HEK293 (cell line): Measurements from ENCODE around the gene EGR1.

ENCODE experiments used
- CTCF ChIA-PET: fragments of 350-600 bp; formaldehyde crosslinking; extraction: SDS; loops from one replicate; lab custom pipeline; 2021; ENCODE audit warnings: antibody characterized with exemption; lab: Yijun Ruan, JAX
- POLR2A ChIA-PET: fragments of 300-600 bp; formaldehyde crosslinking; extraction: SDS; loops from one replicate; lab custom pipeline; 2020; ENCODE audit warnings: antibody characterized with exemption, inconsistent platforms; lab: Yijun Ruan, JAX
- H3K27ac ChIP-seq: fragments of 200-500 bp; sonication (Bioruptor generic); 2 replicates; pipeline ENCODE4 v1.5.1; 2014; ENCODE audit warnings: low read depth, low read length, control low read depth, inconsistent platforms; ENCODE audit errors: extremely low read depth
- H3K36me3 ChIP-seq, 2 experiments: fragments of 200-500 bp in 1 of 2; sonication (Bioruptor generic) in 1 of 2; 1 replicate in 1 of 2; 2 replicates in 1 of 2; pipeline ENCODE4 v1.5.1; 2014 to 2017; ENCODE audit warnings: inconsistent platforms in 2 of 2, low read length in 2 of 2; ENCODE audit not compliant: control insufficient read depth in 2 of 2, insufficient read depth in 1 of 2
- H3K4me1 ChIP-seq: fragments of 200-500 bp; sonication (Bioruptor generic); 2 replicates; pipeline ENCODE4 v1.5.1; 2014; ENCODE audit warnings: mild to moderate bottlenecking, low read length, inconsistent platforms; ENCODE audit not compliant: control insufficient read depth, insufficient read depth
- H3K4me3 ChIP-seq: 2 replicates; pipeline ENCODE4 v1.5.1; 2011; ENCODE audit warnings: low read depth, mild to moderate bottlenecking, control low read depth, low read length, moderate library complexity
- H3K9me3 ChIP-seq: fragments of 200-500 bp; sonication (Bioruptor generic); 2 replicates; pipeline ENCODE4 v1.5.1; 2014; ENCODE audit warnings: low read depth, low read length, inconsistent platforms; ENCODE audit not compliant: control insufficient read depth, insufficient read depth
- GLI2 ChIP-seq: fragments of 450-650 bp; formaldehyde crosslinking; IDR thresholded peaks from 2 replicates; pipeline ENCODE4; 2017; ENCODE audit warnings: missing biosample characterization, missing genetic modification characterization, low read depth, borderline replicate concordance
- IKZF3 ChIP-seq: fragments of 450-650 bp; IDR thresholded peaks from 2 replicates; pipeline ENCODE4 v1.5.0; 2018; ENCODE audit warnings: missing biosample characterization, mild to moderate bottlenecking, missing genetic modification characterization, moderate library complexity
- KLF16 ChIP-seq: fragments of 450-650 bp; formaldehyde crosslinking; IDR thresholded peaks from 2 replicates; pipeline ENCODE4 v1.5.1; 2017; ENCODE audit warnings: missing biosample characterization, missing genetic modification characterization
- MZF1 ChIP-seq: fragments of 450-650 bp; formaldehyde crosslinking; IDR thresholded peaks from 2 replicates; pipeline ENCODE4 v1.5.1; 2017; ENCODE audit warnings: missing biosample characterization, missing genetic modification characterization, borderline replicate concordance
- SCRT1 ChIP-seq: fragments of 450-650 bp; formaldehyde crosslinking; IDR thresholded peaks from 2 replicates; pipeline ENCODE4 v1.5.1; 2016; ENCODE audit warnings: missing biosample characterization, missing genetic modification characterization, borderline replicate concordance
- SCRT2 ChIP-seq: fragments of 450-650 bp; formaldehyde crosslinking; IDR thresholded peaks from 2 replicates; pipeline ENCODE4 v1.5.1; 2016; ENCODE audit warnings: missing biosample characterization, missing genetic modification characterization
- SP3 ChIP-seq: fragments of 450-650 bp; formaldehyde crosslinking; IDR thresholded peaks from 2 replicates; pipeline ENCODE4 v1.5.1; 2016; ENCODE audit warnings: missing biosample characterization, missing genetic modification characterization
- ZBTB17 ChIP-seq: fragments of 450-650 bp; formaldehyde crosslinking; IDR thresholded peaks from 2 replicates; pipeline ENCODE4 v1.5.1; 2016; ENCODE audit warnings: missing biosample characterization, missing genetic modification characterization
- ZBTB7A ChIP-seq: fragments of 450-650 bp; formaldehyde crosslinking; IDR thresholded peaks from 2 replicates; pipeline ENCODE4 v1.5.1; 2016; ENCODE audit warnings: low read depth, missing biosample characterization, missing genetic modification characterization
- ZEB2 ChIP-seq: fragments of 450-650 bp; formaldehyde crosslinking; IDR thresholded peaks from 2 replicates; pipeline ENCODE4 v1.5.1; 2016; ENCODE audit warnings: missing biosample characterization, missing genetic modification characterization
- ZIC2 ChIP-seq: fragments of 450-650 bp; formaldehyde crosslinking; IDR thresholded peaks from 2 replicates; pipeline ENCODE4 v1.5.1; 2016; ENCODE audit warnings: missing biosample characterization, missing genetic modification characterization
- ZNF112 ChIP-seq: fragments of 450-650 bp; formaldehyde crosslinking; IDR thresholded peaks from 2 replicates; pipeline ENCODE4 v1.5.0; 2017; ENCODE audit warnings: missing biosample characterization, missing genetic modification characterization
- ZNF138 ChIP-seq: fragments of 450-650 bp; formaldehyde crosslinking; IDR thresholded peaks from 2 replicates; pipeline ENCODE4 v1.5.1; 2016; ENCODE audit warnings: missing biosample characterization, missing genetic modification characterization, borderline replicate concordance
- ZNF140 ChIP-seq: fragments of 450-650 bp; formaldehyde crosslinking; IDR thresholded peaks from 2 replicates; pipeline ENCODE4 v1.5.1; 2016; ENCODE audit warnings: missing biosample characterization, missing genetic modification characterization
- ZNF211 ChIP-seq: fragments of 450-650 bp; formaldehyde crosslinking; IDR thresholded peaks from 2 replicates; pipeline ENCODE4 v1.5.1; 2016; ENCODE audit warnings: low read depth, missing biosample characterization, missing genetic modification characterization
- ZNF221 ChIP-seq: fragments of 450-650 bp; formaldehyde crosslinking; IDR thresholded peaks from 2 replicates; pipeline ENCODE4 v1.5.1; 2017; ENCODE audit warnings: missing biosample characterization, missing genetic modification characterization, borderline replicate concordance
- ZNF292 ChIP-seq: fragments of 450-650 bp; formaldehyde crosslinking; IDR thresholded peaks from 2 replicates; pipeline ENCODE4 v1.5.1; 2016; ENCODE audit warnings: low read depth, missing biosample characterization, missing genetic modification characterization, borderline replicate concordance
- ZNF621 ChIP-seq: fragments of 450-650 bp; formaldehyde crosslinking; IDR thresholded peaks from 2 replicates; pipeline ENCODE4 v1.5.1; 2017; ENCODE audit warnings: missing biosample characterization, missing genetic modification characterization
- TF ChIP-seq, protein P1 (sequence below): fragments of 450-650 bp; formaldehyde crosslinking; IDR thresholded peaks from 2 replicates; pipeline ENCODE4 v1.5.1; 2016; ENCODE audit warnings: missing biosample characterization, missing genetic modification characterization
- TF ChIP-seq, protein P2 (sequence below): fragments of 450-650 bp; formaldehyde crosslinking; IDR thresholded peaks from 2 replicates; pipeline ENCODE4 v1.5.1; 2016; ENCODE audit warnings: missing biosample characterization, missing genetic modification characterization
- TF ChIP-seq, protein P3 (sequence below): fragments of 450-650 bp; formaldehyde crosslinking; IDR thresholded peaks from 2 replicates; pipeline ENCODE4 v1.5.1; 2016; ENCODE audit warnings: missing biosample characterization, missing genetic modification characterization
- TF ChIP-seq, protein P4 (sequence below): fragments of 450-650 bp; formaldehyde crosslinking; conservative IDR thresholded peaks from 2 replicates; pipeline ENCODE4 v1.5.1; 2016; ENCODE audit warnings: low read depth, missing biosample characterization, missing genetic modification characterization

The EGR1 gene

DNA sequence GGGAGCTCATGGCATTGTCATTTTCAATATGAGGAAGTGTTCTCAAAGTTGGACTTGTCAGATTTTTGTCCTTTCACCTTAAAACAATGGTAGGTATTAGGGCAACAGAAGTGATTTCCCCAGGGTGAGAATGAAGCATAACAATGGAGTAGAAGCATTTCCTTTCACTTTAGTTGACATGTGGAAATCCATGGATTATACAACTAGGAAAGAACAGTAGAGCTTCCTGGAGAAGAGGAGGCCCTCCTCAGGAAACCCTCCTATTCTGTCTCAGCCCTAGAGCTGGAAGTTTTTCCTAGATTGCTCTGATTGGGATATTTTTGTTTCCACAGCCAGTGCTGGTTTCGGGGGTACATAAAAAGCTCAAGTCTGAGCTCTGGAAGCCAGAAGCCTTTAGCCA lies 40.2 kb upstream of the EGR1 start (continued):
- no peak for TF ChIP-seq ZNF112
- TF ChIP-seq GLI2 (tag by site-specific recombination) = no peak
- no peak for TF ChIP-seq ZNF211 (tag by site-specific recombination)
- TF ChIP-seq, protein P1, sequence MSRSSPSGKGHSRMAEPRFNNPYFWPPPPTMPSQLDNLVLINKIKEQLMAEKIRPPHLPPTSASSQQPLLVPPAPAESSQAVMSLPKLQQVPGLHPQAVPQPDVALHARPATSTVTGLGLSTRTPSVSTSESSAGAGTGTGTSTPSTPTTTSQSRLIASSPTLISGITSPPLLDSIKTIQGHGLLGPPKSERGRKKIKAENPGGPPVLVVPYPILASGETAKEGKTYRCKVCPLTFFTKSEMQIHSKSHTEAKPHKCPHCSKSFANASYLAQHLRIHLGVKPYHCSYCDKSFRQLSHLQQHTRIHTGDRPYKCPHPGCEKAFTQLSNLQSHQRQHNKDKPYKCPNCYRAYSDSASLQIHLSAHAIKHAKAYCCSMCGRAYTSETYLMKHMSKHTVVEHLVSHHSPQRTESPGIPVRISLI (tag by site-specific recombination) = no peak

DNA sequence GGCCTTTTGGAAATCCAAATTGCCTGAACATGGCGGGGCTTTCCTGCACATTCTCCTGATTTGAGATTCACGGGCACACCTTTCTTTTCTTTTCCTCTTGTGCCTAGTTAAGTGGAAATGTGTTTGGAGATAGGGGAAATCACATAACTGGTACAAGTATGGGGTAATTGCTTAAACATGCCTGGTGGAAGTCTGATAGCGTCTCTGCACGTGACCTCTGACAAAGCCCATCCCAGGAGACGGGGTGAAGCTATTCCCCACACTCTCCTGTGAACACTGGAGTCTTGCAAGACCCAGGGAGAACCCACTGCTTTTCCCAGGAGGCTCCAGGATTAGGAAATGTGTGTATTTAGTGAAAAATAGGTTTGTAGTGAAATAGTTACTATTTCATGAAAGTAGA lies 29.3 kb upstream of the EGR1 start:
- Histone ChIP-seq H3K27ac (no peak overlapping the region), H3K9me3 (no peaks in the 10 kb centered on the region), H3K36me3 (peaks cover 37 to 63% of the 10 kb centered on the region in 2 experiments), H3K4me3 (no peak overlapping the region), H3K4me1 (peaks cover 8% of the 10 kb centered on the region; the same call in 1 of the 2 replicates)
- POLR2A ChIA-PET = no interaction called here
- TF ChIP-seq, protein P2, sequence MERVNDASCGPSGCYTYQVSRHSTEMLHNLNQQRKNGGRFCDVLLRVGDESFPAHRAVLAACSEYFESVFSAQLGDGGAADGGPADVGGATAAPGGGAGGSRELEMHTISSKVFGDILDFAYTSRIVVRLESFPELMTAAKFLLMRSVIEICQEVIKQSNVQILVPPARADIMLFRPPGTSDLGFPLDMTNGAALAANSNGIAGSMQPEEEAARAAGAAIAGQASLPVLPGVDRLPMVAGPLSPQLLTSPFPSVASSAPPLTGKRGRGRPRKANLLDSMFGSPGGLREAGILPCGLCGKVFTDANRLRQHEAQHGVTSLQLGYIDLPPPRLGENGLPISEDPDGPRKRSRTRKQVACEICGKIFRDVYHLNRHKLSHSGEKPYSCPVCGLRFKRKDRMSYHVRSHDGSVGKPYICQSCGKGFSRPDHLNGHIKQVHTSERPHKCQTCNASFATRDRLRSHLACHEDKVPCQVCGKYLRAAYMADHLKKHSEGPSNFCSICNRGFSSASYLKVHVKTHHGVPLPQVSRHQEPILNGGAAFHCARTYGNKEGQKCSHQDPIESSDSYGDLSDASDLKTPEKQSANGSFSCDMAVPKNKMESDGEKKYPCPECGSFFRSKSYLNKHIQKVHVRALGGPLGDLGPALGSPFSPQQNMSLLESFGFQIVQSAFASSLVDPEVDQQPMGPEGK (tag by site-specific recombination) = no peak
- TF ChIP-seq IKZF3 (tag by site-specific recombination) = no peak
- TF ChIP-seq ZNF140 (tag by site-specific recombination) = no peak
- no peak for TF ChIP-seq ZNF221 (tag by site-specific recombination)
- TF ChIP-seq MZF1 (tag by site-specific recombination) = no peak
- no peak for TF ChIP-seq KLF16
- TF ChIP-seq, protein P3, sequence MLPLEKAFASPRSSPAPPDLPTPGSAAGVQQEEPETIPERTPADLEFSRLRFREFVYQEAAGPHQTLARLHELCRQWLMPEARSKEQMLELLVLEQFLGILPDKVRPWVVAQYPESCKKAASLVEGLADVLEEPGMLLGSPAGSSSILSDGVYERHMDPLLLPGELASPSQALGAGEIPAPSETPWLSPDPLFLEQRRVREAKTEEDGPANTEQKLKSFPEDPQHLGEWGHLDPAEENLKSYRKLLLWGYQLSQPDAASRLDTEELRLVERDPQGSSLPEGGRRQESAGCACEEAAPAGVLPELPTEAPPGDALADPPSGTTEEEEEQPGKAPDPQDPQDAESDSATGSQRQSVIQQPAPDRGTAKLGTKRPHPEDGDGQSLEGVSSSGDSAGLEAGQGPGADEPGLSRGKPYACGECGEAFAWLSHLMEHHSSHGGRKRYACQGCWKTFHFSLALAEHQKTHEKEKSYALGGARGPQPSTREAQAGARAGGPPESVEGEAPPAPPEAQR (tag by site-specific recombination) = no peak
- CTCF ChIA-PET = interaction anchor here (0.9 to 2.3 kb wide), 2 partner anchors 83 to 84 kb away, joined by 3 to 10 read pairs; partner anchors contain the start of gene KDM3B

DNA sequence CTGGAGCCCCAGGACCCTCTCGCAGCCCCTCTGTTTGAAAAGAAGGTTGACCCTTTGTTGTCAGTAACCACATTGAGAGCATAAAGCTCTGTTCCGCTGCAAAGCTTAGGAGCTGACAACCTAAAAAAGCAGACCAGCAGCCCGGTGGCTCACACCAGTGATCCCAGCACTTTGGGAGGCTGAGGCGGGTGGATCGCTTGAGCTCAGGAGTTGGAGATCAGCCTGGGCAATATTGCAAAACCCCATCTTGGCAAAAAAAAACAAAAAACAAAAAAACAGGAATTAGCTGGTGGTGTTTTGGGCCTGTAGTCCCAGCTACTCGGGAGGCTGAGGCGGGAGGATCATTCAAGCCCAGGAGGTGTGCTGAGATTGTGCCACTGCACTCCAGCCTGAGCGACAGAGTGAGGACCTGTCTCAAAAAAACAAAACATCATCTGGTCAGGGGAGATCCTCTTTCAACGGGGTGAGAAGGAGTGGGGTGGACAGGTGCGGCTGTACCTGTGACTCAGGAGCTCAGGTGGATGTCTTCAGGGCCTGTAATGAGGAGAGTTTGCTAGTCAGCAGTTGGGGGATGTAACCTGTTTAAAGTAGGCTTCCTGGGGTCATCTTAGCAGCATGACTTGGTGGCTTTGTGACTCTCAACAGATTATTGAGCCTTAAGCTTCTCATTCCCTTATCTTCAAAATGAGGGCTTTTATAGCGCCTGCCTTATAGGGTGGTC lies 27.1 kb upstream of the EGR1 start:
- TF ChIP-seq ZNF621 (no peak), SCRT1 (tag by site-specific recombination) (peak; percentile 81), ZEB2 (tag by site-specific recombination) (peak; percentile 35; the same call in 1 of the 2 replicates), SP3 (0 out of 2 replicates have a peak, but pooled peaks have one; percentile 11), SCRT2 (tag by site-specific recombination) (peak; percentile 13; the same call in 1 of the 2 replicates), ZBTB17 (tag by site-specific recombination) (peak; percentile 47), ZBTB7A (tag by site-specific recombination) (no peak), ZNF138 (tag by site-specific recombination) (no peak), IKZF3 (tag by site-specific recombination) (no peak), ZIC2 (0 out of 2 replicates have a peak, but pooled peaks have one; percentile 22), ZNF221 (tag by site-specific recombination) (no peak), ZNF292 (no peak)
- TF ChIP-seq, protein P4, sequence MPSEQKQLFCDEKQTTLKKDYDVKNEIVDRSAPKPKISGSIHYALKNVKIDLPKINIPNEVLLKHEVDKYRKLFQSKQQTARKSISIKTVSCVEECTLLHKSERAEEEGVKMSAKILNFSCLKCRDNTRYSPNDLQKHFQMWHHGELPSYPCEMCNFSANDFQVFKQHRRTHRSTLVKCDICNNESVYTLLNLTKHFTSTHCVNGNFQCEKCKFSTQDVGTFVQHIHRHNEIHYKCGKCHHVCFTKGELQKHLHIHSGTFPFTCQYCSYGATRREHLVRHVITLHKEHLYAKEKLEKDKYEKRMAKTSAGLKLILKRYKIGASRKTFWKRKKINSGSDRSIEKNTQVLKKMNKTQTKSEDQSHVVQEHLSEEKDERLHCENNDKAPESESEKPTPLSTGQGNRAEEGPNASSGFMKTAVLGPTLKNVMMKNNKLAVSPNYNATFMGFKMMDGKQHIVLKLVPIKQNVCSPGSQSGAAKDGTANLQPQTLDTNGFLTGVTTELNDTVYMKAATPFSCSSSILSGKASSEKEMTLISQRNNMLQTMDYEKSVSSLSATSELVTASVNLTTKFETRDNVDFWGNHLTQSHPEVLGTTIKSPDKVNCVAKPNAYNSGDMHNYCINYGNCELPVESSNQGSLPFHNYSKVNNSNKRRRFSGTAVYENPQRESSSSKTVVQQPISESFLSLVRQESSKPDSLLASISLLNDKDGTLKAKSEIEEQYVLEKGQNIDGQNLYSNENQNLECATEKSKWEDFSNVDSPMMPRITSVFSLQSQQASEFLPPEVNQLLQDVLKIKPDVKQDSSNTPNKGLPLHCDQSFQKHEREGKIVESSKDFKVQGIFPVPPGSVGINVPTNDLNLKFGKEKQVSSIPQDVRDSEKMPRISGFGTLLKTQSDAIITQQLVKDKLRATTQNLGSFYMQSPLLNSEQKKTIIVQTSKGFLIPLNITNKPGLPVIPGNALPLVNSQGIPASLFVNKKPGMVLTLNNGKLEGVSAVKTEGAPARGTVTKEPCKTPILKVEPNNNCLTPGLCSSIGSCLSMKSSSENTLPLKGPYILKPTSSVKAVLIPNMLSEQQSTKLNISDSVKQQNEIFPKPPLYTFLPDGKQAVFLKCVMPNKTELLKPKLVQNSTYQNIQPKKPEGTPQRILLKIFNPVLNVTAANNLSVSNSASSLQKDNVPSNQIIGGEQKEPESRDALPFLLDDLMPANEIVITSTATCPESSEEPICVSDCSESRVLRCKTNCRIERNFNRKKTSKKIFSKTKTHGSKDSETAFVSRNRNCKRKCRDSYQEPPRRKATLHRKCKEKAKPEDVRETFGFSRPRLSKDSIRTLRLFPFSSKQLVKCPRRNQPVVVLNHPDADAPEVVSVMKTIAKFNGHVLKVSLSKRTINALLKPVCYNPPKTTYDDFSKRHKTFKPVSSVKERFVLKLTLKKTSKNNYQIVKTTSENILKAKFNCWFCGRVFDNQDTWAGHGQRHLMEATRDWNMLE (tag by site-specific recombination) = no peak
- TF ChIP-seq, all 188 proteins: peak for 6
- peaks cover 18 to 51% of the 10 kb centered on the region in 2 experiments for H3K36me3 ChIP-seq
- POLR2A ChIA-PET = interaction anchor here (0.5 to 2.1 kb wide), 5 partner anchors 27 to 259 kb away, joined by 3 to 13 read pairs (median 9); partner anchors contain the start of genes BRD8, CDC25C, EGR1 and ETF1
- H3K4me3 ChIP-seq = peak overlapping the region; percentile 60
- CTCF ChIA-PET = interaction anchor here (0.9 to 3.4 kb wide), 4 partner anchors 11 to 215 kb away, joined by 3 to 24 read pairs (median 8); partner anchors contain the start of gene KDM3B
- H3K9me3 ChIP-seq = no peaks in the 10 kb centered on the region
- H3K27ac ChIP-seq = peak overlapping the region; percentile 68; the same call in 1 of the 2 replicates
- peaks cover 8% of the 10 kb centered on the region; the same call in 1 of the 2 replicates for H3K4me1 ChIP-seq
